ENCODE measurements around the gene PLA2G4A.

DNA sequence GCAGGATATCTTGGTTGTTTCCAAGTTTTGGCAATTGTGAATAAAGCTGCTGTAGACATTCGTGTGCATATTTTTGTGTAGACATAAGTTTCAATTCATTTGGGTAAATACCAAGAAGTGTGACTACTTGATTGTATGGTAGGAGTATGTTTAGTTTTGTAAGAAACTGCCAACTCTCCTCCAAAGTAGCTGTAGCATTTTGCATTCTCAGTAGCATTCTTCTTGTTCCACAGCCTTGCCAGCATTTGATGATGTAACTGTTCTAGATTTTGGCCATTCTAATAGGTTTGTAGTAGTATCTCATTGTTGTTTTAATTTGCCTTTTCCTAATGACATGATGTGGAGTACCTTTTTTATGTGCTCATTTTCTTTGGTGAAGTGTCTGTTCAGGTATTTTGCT, 38.6 kb upstream of the PLA2G4A start:
- TF ChIP-seq, protein P1, sequence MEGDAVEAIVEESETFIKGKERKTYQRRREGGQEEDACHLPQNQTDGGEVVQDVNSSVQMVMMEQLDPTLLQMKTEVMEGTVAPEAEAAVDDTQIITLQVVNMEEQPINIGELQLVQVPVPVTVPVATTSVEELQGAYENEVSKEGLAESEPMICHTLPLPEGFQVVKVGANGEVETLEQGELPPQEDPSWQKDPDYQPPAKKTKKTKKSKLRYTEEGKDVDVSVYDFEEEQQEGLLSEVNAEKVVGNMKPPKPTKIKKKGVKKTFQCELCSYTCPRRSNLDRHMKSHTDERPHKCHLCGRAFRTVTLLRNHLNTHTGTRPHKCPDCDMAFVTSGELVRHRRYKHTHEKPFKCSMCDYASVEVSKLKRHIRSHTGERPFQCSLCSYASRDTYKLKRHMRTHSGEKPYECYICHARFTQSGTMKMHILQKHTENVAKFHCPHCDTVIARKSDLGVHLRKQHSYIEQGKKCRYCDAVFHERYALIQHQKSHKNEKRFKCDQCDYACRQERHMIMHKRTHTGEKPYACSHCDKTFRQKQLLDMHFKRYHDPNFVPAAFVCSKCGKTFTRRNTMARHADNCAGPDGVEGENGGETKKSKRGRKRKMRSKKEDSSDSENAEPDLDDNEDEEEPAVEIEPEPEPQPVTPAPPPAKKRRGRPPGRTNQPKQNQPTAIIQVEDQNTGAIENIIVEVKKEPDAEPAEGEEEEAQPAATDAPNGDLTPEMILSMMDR (IDR thresholded peaks at IDR 0.05) = no peak
- TF ChIP-seq POLR2A (IDR thresholded peaks at IDR 0.05) = no peak

Measured in transverse colon (tissue), 3 donors.